H1 (cell line): ENCODE measurements around the gene ATP1A1. TPM values are rescaled to one million over a fixed set of nuclear protein-coding genes. Genes with fewer than 3 reads are reported as not detected.

Experiments used
- CTCF ChIA-PET: fragments of 300-600 bp; sonication (Branson Sonifier 250); formaldehyde crosslinking; loops from one replicate; lab custom pipeline; 2021; ENCODE audit not compliant: partially characterized antibody; lab: Charles Lee
- POLR2A ChIA-PET: fragments of 300-600 bp; sonication (Branson Sonifier 250); formaldehyde crosslinking; loops from one replicate; lab custom pipeline; 2021; ENCODE audit warnings: inconsistent platforms; ENCODE audit not compliant: partially characterized antibody; lab: Charles Lee
- DNase-seq, 2 experiments: peaks; one replicate each; pipeline versions ENCODE4 v3.0.0 to v3.0.0-alpha.2; 2010 to 2022; ENCODE audit warnings: low spot score in 2 of 2, low read depth in 1 of 2, mixed read lengths in 1 of 2
- FAIRE-seq: peaks from 2 replicates; lab custom pipeline; 2011; peaks lifted over from hg19 to GRCh38; lab: Jason Lieb, UNC
- H2AFZ ChIP-seq: 2 replicates; pipeline ENCODE4 v1.8.1; 2012; ENCODE audit warnings: low read length, inconsistent platforms
- H2AK5ac ChIP-seq: 2 replicates; pipeline ENCODE4 v1.6.1; 2013; ENCODE audit warnings: low read depth, low read length
- H2BK120ac ChIP-seq: replicated peaks from 2 replicates; pipeline ENCODE3; 2013; ENCODE audit warnings: low read depth, low read length, inconsistent platforms
- H2BK12ac ChIP-seq: 2 replicates; pipeline ENCODE4 v1.6.1; 2013; ENCODE audit warnings: low read depth, low read length
- H2BK15ac ChIP-seq: 2 replicates; pipeline ENCODE4 v1.6.1; 2013; ENCODE audit warnings: low read length
- H2BK20ac ChIP-seq: 2 replicates; pipeline ENCODE4 v1.6.1; 2013; ENCODE audit warnings: low read length
- H2BK5ac ChIP-seq: 2 replicates; pipeline ENCODE4 v1.6.1; 2013; ENCODE audit warnings: low read depth, low read length
- H3K14ac ChIP-seq: 2 replicates; pipeline ENCODE4 v1.6.1; 2013; ENCODE audit warnings: inconsistent platforms; ENCODE audit not compliant: insufficient read length
- H3K18ac ChIP-seq: 2 replicates; pipeline ENCODE4 v1.6.1; 2013; ENCODE audit warnings: low read length; ENCODE audit errors: extremely low read depth
- H3K23ac ChIP-seq: 2 replicates; pipeline ENCODE4 v1.6.1; 2013; ENCODE audit warnings: inconsistent platforms; ENCODE audit not compliant: insufficient read length
- H3K23me2 ChIP-seq: 2 replicates; pipeline ENCODE4 v1.6.1; 2013; ENCODE audit warnings: low read depth, low read length
- H3K27ac ChIP-seq: 2 replicates; pipeline ENCODE4 v1.6.1; 2011; ENCODE audit warnings: low read depth, low read length, inconsistent platforms
- H3K27me3 ChIP-seq, 4 experiments: replicated peaks in 1 of 4; 1 replicate in 1 of 4; 2 replicates in 3 of 4; pipeline versions ENCODE4 v1.6.1 to v1.8.1; 2011 to 2013; ENCODE audit warnings: low read length in 3 of 4, mild to moderate bottlenecking in 3 of 4, inconsistent platforms in 2 of 4, mixed read lengths in 2 of 4, moderate library complexity in 1 of 4; ENCODE audit not compliant: control insufficient read depth in 3 of 4, insufficient read depth in 3 of 4; ENCODE audit errors: extremely low read depth in 1 of 4
- H3K36me3 ChIP-seq, 4 experiments: 2 replicates each; pipeline versions ENCODE4 v1.6.1 to v1.8.1; 2011 to 2013; ENCODE audit warnings: mild to moderate bottlenecking in 4 of 4, low read length in 3 of 4, moderate library complexity in 2 of 4, control low read depth in 1 of 4, inconsistent platforms in 1 of 4; ENCODE audit not compliant: insufficient read depth in 4 of 4, control insufficient read depth in 2 of 4
- H3K4ac ChIP-seq: replicated peaks from 2 replicates; pipeline ENCODE3; 2013; ENCODE audit warnings: low read length, low read depth, mixed read lengths, inconsistent platforms; ENCODE audit not compliant: insufficient read length
- H3K4me1 ChIP-seq, 4 experiments: replicated peaks in 1 of 4; 1 replicate in 1 of 4; 2 replicates in 3 of 4; pipeline versions ENCODE4 v1.6.1 to v1.8.1; 2011 to 2013; ENCODE audit warnings: low read length in 3 of 4, inconsistent platforms in 2 of 4, mixed read lengths in 1 of 4; ENCODE audit not compliant: insufficient read depth in 4 of 4, control insufficient read depth in 3 of 4
- H3K4me2 ChIP-seq, 2 experiments: 2 replicates each; pipeline versions ENCODE4 v1.6.1 to v1.8.1; 2011 to 2013; ENCODE audit warnings: low read depth in 2 of 2, low read length in 2 of 2, control low read depth in 1 of 2, inconsistent platforms in 1 of 2, mild to moderate bottlenecking in 1 of 2; ENCODE audit not compliant: insufficient read depth in 1 of 2
- H3K4me3 ChIP-seq, 4 experiments: fragments of 200-600, 300-600 bp in 1 of 4; sonication (generic), shearing (Covaris generic), sonication (Bioruptor Twin) in 1 of 4; 2 replicates each; pipeline versions ENCODE4 v1.5.1 to v1.8.1; 2011 to 2016; ENCODE audit warnings: low read length in 4 of 4, low read depth in 3 of 4, control low read depth in 2 of 4, inconsistent platforms in 2 of 4, mild to moderate bottlenecking in 2 of 4, mixed read lengths in 1 of 4, moderate library complexity in 1 of 4; ENCODE audit not compliant: insufficient read depth in 2 of 4; ENCODE audit errors: extremely low read depth in 1 of 4
- H3K56ac ChIP-seq: replicated peaks from 2 replicates; pipeline ENCODE3; 2013; ENCODE audit warnings: low read depth, mild to moderate bottlenecking, mixed read lengths, low read length, inconsistent platforms; ENCODE audit not compliant: insufficient read length
- H3K79me1 ChIP-seq: 2 replicates; pipeline ENCODE4 v1.6.1; 2013; ENCODE audit warnings: low read depth, low read length, control low read depth
- H3K79me2 ChIP-seq, 2 experiments: 2 replicates each; pipeline versions ENCODE4 v1.6.1 to v1.8.1; 2012 to 2013; ENCODE audit warnings: low read length in 2 of 2, mild to moderate bottlenecking in 2 of 2, inconsistent platforms in 1 of 2; ENCODE audit not compliant: insufficient read depth in 2 of 2, control insufficient read depth in 1 of 2
- H3K9ac ChIP-seq, 4 experiments: replicated peaks in 1 of 4; 1 replicate in 1 of 4; 2 replicates in 3 of 4; pipeline versions ENCODE4 v1.6.1 to v1.8.1; 2011 to 2013; ENCODE audit warnings: low read depth in 3 of 4, low read length in 3 of 4, control low read depth in 2 of 4, mild to moderate bottlenecking in 2 of 4, moderate library complexity in 2 of 4, inconsistent platforms in 1 of 4; ENCODE audit errors: extremely low read depth in 1 of 4
- H3K9me3 ChIP-seq, 2 experiments: 2 replicates each; pipeline versions ENCODE4 v1.6.1 to v1.8.1; 2012 to 2013; ENCODE audit warnings: mild to moderate bottlenecking in 2 of 2, moderate library complexity in 2 of 2, control low read depth in 1 of 2, inconsistent platforms in 1 of 2, low read depth in 1 of 2, low read length in 1 of 2, mixed read lengths in 1 of 2; ENCODE audit not compliant: insufficient read depth in 2 of 2
- H4K20me1 ChIP-seq, 2 experiments: replicated peaks in 1 of 2; 2 replicates each; pipeline versions ENCODE3 to v1.8.1; 2011 to 2013; ENCODE audit warnings: inconsistent platforms in 2 of 2, low read length in 2 of 2, mild to moderate bottlenecking in 1 of 2; ENCODE audit not compliant: insufficient read depth in 2 of 2, control insufficient read depth in 1 of 2
- H4K5ac ChIP-seq: 2 replicates; pipeline ENCODE4 v1.6.1; 2013; ENCODE audit warnings: low read length, low read depth, mixed read lengths, inconsistent platforms; ENCODE audit not compliant: insufficient read length
- H4K8ac ChIP-seq: 2 replicates; pipeline ENCODE4 v1.8.0; 2013; ENCODE audit warnings: mild to moderate bottlenecking, moderate library complexity, low read length, inconsistent platforms; ENCODE audit not compliant: insufficient read depth; ENCODE audit errors: extremely low read depth
- H4K91ac ChIP-seq: replicated peaks from 2 replicates; pipeline ENCODE3; 2013; ENCODE audit warnings: low read length, mixed read lengths, inconsistent platforms; ENCODE audit not compliant: insufficient read length
- BCL11A ChIP-seq, 2 experiments: IDR thresholded peaks; one replicate each; pipeline ENCODE4 v1.6.1; 2011; ENCODE audit warnings: low read depth in 2 of 2, low read length in 2 of 2, mild to moderate bottlenecking in 2 of 2
- CREB1 ChIP-seq: IDR thresholded peaks from 2 replicates; pipeline ENCODE4 v1.6.1; 2012; ENCODE audit warnings: inconsistent platforms
- GABPA ChIP-seq: IDR thresholded peaks from 2 replicates; pipeline ENCODE4 v1.6.1; 2011; ENCODE audit warnings: mild to moderate bottlenecking, low read length, moderate library complexity, borderline replicate concordance; ENCODE audit not compliant: insufficient read depth
- SP4 ChIP-seq: IDR thresholded peaks from 2 replicates; pipeline ENCODE4 v1.6.1; 2012; ENCODE audit warnings: low read length, inconsistent platforms
- WGBS, 2 experiments: shearing (Covaris generic) in 1 of 2; methylation state at CpG; one replicate each; pipeline versions ENCODE4 v1.1.6 to v1.1.7; 2013 to 2015; ENCODE audit warnings: low lambda C conversion rate in 2 of 2, mixed read lengths in 2 of 2, inconsistent platforms in 1 of 2, low coverage in 1 of 2, missing lambda C conversion rate in 1 of 2; ENCODE audit not compliant: insufficient replicate concordance in 2 of 2, insufficient coverage in 1 of 2, insufficient read length in 1 of 2; ENCODE audit errors: extremely low coverage in 1 of 2, missing lambda C conversion rate in 1 of 2; 5-methylcytosine and 5-hydroxymethylcytosine counted together
- polyA plus RNA-seq, 7 experiments: library from polyadenylated mRNA; depleted of rRNA in 3 of 7; stranded (reverse) in 5 of 7; unstranded in 2 of 7; fragments of >200 nt in 5 of 7; fragments of 200-250 nt in 2 of 7; gene quantifications; 1 replicate in 5 of 7; 2 replicates in 1 of 7; 4 replicates in 1 of 7; pipeline versions ENCODE4 v1.2.1 to v1.2.3, GENCODE V29; 2011 to 2013; ENCODE audit warnings: missing spikeins in 2 of 7, mixed read lengths in 2 of 7
- total RNA-seq: library from RNA; stranded (reverse); fragmentation: NEBNext Ultra II Directional; extraction: Animal tissue kit (Norgen Biotek cat#: 25700); gene quantifications from 2 replicates; pipeline ENCODE4 v1.2.1, GENCODE V29; 2021
- TF ChIP-seq, protein P1 (sequence below): IDR thresholded peaks from 2 replicates; pipeline ENCODE4 v1.6.1; 2012; ENCODE audit warnings: low read length, inconsistent platforms

Gene ATP1A1
- total and polyA plus RNA-seq, 2 of the 8 experiments (the other 6 are each of a cell fraction or from before 2014, with no cell fraction given), result 222 to 325 TPM

DNA sequence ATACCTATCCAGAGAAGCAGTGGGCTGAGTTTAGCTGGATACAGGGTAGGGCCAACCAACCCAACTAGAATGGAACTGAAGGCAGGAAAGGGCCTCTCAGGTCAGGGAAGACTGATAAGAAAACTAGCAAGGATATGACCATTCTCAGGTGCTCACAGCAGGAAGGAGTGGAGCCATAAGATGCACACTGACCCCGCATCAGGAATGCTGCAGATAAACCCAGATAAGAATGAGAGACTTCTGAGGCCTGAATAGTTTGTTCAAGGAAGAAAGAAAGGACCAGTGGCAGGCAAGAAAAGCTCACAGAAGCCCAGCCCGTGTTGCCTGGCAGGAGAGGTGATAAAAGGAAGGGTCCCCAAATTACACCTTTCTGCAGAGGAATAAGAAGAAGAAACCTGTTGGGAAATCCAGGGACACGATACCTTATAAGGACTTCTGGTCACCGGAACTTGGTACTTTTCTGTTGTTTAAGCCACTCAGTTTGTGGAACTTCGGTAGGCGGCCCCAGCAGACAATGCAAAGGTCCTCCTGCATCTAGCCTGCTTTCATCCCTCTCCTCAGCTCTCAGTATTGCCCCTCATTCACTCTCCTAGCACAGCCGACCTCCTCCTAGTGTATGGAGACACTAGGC lies 58.9 kb downstream of the ATP1A1 start:
- H4K5ac ChIP-seq, result no peak overlapping the region
- no peak overlapping the region for H3K4me3 ChIP-seq
- H3K27ac ChIP-seq, result no peak overlapping the region
- no peak overlapping the region for H3K4me2 ChIP-seq
- H3K14ac ChIP-seq, result no peak overlapping the region
- H2BK15ac ChIP-seq, result no peak overlapping the region
- no peak overlapping the region for H3K9ac ChIP-seq
- no peak overlapping the region for H2AFZ ChIP-seq
- no peak overlapping the region for H4K91ac ChIP-seq
- H3K4me1 ChIP-seq, result peaks cover 0 to 3% (median 0%) of the 10 kb centered on the region in 4 experiments; a peak in 1 of 7 replicates
- no peaks in the 10 kb centered on the region for H3K27me3 ChIP-seq
- H2BK20ac ChIP-seq, result no peak overlapping the region
- H4K8ac ChIP-seq, result no peak overlapping the region
- H3K18ac ChIP-seq, result no peak overlapping the region
- no peak overlapping the region for H2BK120ac ChIP-seq
- no peak overlapping the region for H3K23ac ChIP-seq
- ChIA-PET CTCF (no interaction called here), POLR2A (no interaction called here)
- no peak overlapping the region for H3K56ac ChIP-seq
- H3K4ac ChIP-seq, result no peak overlapping the region
- DNase-seq, result no peak
- H3K23me2 ChIP-seq, result no peaks in the 10 kb centered on the region
- FAIRE-seq, result no peak
- no peaks in the 10 kb centered on the region for H3K79me2 ChIP-seq
- no peaks in the 10 kb centered on the region for H3K79me1 ChIP-seq
- peaks cover 0 to 1% of the 10 kb centered on the region in 2 experiments for H4K20me1 ChIP-seq
- no peak overlapping the region for H2BK5ac ChIP-seq
- H3K9me3 ChIP-seq, result no peaks in the 10 kb centered on the region
- WGBS, 2 experiments, result 83% methylated on average over 7 of the region's 7 CpGs; no CpG with 5 or more reads in 1 of the 2 experiments
- no peak overlapping the region for H2AK5ac ChIP-seq
- H3K36me3 ChIP-seq, result no peaks in the 10 kb centered on the region
- TF ChIP-seq, protein P1, sequence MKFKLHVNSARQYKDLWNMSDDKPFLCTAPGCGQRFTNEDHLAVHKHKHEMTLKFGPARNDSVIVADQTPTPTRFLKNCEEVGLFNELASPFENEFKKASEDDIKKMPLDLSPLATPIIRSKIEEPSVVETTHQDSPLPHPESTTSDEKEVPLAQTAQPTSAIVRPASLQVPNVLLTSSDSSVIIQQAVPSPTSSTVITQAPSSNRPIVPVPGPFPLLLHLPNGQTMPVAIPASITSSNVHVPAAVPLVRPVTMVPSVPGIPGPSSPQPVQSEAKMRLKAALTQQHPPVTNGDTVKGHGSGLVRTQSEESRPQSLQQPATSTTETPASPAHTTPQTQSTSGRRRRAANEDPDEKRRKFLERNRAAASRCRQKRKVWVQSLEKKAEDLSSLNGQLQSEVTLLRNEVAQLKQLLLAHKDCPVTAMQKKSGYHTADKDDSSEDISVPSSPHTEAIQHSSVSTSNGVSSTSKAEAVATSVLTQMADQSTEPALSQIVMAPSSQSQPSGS, result no peak
- TF ChIP-seq BCL11A (IDR thresholded peaks at IDR 0.05; ENCODE audit: low read depth in 2 of 2, low read length in 2 of 2) (no peak), CREB1 (no peak), SP4 (no peak), GABPA (no peak)
- no peak overlapping the region for H2BK12ac ChIP-seq
